Muscle layer of duodenum (tissue), 2 donors: ENCODE data around the gene DPH2.

Experiments
- H3K27ac ChIP-seq: one replicate; pipeline ENCODE4 v1.7.0; 2013; ENCODE audit warnings: mild to moderate bottlenecking, low read length
- H3K27me3 ChIP-seq: one replicate; pipeline ENCODE4 v1.7.0; 2013; ENCODE audit warnings: low read depth, mild to moderate bottlenecking, control low read depth, low read length
- H3K36me3 ChIP-seq, 2 donors: one replicate each; pipeline ENCODE4 v1.7.0; 2013; ENCODE audit warnings: low read length in 2 of 2, control low read depth in 1 of 2, mild to moderate bottlenecking in 1 of 2; ENCODE audit not compliant: insufficient read depth in 2 of 2, control insufficient read depth in 1 of 2
- H3K4me1 ChIP-seq, 2 donors: one replicate each; pipeline ENCODE4 v1.7.0; 2013; ENCODE audit warnings: low read length in 2 of 2, mild to moderate bottlenecking in 2 of 2, control low read depth in 1 of 2, moderate library complexity in 1 of 2; ENCODE audit not compliant: insufficient read depth in 2 of 2, control insufficient read depth in 1 of 2
- H3K4me3 ChIP-seq, 2 donors: one replicate each; pipeline ENCODE4 v1.7.0; 2013; ENCODE audit warnings: low read length in 2 of 2, low read depth in 1 of 2, mild to moderate bottlenecking in 1 of 2
- H3K9me3 ChIP-seq, 2 donors: one replicate each; pipeline ENCODE4 v1.7.0; 2013; ENCODE audit warnings: low read length in 2 of 2, control low read depth in 1 of 2, mild to moderate bottlenecking in 1 of 2; ENCODE audit not compliant: control insufficient read depth in 1 of 2
- donor health status: healthy.

Gene DPH2

GRCh38 chr1:43996733-43997115 lies 26.9 kb downstream of the DPH2 start:
- peaks cover 0 to 8% of the 10 kb centered on the region in 2 donors for H3K4me1 ChIP-seq
- peaks cover 0 to 5% of the 10 kb centered on the region in 2 donors for H3K36me3 ChIP-seq
- H3K9me3 ChIP-seq, result no peaks in the 10 kb centered on the region
- H3K4me3 ChIP-seq, result no peak overlapping the region
- no peaks in the 10 kb centered on the region for H3K27me3 ChIP-seq
- H3K27ac ChIP-seq, result no peak overlapping the region

DNA sequence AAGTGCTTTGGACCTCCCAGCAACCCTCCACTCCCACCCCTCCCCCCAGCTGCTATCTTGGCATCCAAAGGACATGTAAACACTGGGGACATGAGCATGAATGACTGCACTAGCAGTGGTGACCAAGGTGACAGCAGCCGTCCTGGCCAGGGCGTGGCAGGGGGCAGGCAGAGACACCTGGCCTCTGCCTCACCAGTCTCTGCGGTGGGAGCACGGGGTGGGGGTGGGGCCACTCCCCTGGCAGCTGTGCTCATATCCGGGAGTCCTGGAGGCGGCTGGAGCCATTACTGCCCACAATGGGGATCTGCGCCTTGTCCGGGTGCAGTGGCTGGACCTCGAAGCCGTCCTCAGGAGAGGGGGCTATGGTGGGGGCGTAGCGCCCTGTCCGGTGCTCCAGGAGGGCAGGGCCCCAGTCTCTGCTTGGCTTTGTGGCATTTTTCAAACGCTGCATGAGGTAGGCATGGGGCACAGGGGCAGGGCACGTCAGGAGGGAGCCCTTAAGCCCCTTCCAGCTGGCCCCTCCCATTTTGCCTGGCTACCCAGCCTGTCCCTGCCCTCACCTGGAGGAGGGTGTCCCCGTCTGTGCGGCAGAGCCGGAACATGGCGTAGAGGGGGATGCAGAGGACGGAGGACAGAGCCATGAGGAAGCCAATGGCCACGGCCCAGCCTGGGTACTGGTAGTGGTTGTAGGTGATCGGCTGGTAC lies 27.6 kb downstream of the DPH2 start:
- Histone ChIP-seq H3K27me3 (no peaks in the 10 kb centered on the region), H3K4me3 (no peak overlapping the region), H3K9me3 (no peaks in the 10 kb centered on the region), H3K4me1 (peaks cover 0 to 8% of the 10 kb centered on the region in 2 donors), H3K36me3 (peaks cover 0 to 10% of the 10 kb centered on the region in 2 donors), H3K27ac (no peak overlapping the region)

GRCh38 chr1:43998000-43998378 lies 28.2 kb downstream of the DPH2 start:
- peaks cover 0 to 13% of the 10 kb centered on the region in 2 donors for H3K36me3 ChIP-seq
- no peaks in the 10 kb centered on the region for H3K27me3 ChIP-seq
- H3K9me3 ChIP-seq, result no peaks in the 10 kb centered on the region
- no peak overlapping the region for H3K27ac ChIP-seq
- H3K4me3 ChIP-seq, result no peak overlapping the region
- peaks cover 0 to 8% of the 10 kb centered on the region in 2 donors for H3K4me1 ChIP-seq

- Histone ChIP-seq H3K27me3 (no peaks in the 10 kb centered on the region), H3K4me1 (peaks cover 0 to 8% of the 10 kb centered on the region in 2 donors), H3K36me3 (peaks cover 0 to 14% of the 10 kb centered on the region in 2 donors), H3K4me3 (no peak overlapping the region), H3K27ac (no peak overlapping the region), H3K9me3 (no peaks in the 10 kb centered on the region)
These were observed 29.6 kb downstream of the DPH2 start for GRCh38 chr1:43999455-43999854.

DNA sequence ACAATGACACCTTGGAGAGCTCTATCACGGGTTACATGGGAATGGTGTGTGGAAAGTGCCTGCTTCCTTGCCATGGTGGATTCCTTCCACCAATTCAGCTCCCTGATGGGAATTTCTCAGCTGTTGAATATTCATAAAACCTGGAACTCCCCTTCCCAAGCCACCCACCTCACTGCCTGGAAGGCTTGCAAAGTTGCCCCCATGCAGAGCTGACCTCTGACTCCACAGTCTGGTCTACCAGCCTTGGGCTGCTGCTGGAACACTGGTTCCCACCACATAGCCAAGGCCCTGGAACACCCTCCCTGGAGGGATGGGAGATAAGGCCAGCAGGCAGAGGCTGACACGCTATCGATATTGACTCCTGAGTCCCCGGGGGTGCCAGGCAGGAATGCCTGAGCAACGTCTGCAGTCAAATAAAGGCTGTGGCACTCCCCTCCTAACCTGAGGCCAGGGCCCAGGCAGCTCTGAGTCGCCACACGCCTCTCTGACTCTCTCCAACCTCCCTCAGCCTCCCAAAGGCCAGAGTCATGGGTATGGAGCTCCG lies 30.4 kb downstream of the DPH2 start:
- H3K4me3 ChIP-seq, result no peak overlapping the region
- peaks cover 0 to 14% of the 10 kb centered on the region in 2 donors for H3K36me3 ChIP-seq
- no peak overlapping the region for H3K27ac ChIP-seq
- no peaks in the 10 kb centered on the region for H3K9me3 ChIP-seq
- peaks cover 0 to 8% of the 10 kb centered on the region in 2 donors for H3K4me1 ChIP-seq
- no peaks in the 10 kb centered on the region for H3K27me3 ChIP-seq

DNA sequence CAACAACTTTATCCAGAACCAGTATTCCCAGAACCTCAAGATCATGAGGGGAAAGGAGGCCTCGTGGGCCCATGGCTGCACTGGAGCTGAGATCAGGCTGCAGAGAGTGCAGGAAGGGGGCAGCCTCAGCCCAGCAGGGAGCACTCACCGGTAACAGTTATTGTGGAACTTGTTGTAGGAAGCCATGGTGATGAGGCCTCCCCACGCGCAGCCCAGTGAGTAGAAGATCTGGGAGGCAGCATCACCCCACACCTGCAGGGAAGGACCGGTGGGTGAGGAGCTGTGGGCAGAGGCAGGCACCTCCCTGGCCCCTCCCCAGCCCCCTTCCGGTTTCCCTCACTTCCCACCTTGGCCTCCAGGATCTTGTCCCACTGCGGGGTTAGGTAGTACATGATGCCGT lies 32.4 kb downstream of the DPH2 start:
- H3K4me3 ChIP-seq, result no peak overlapping the region
- no peaks in the 10 kb centered on the region for H3K9me3 ChIP-seq
- H3K4me1 ChIP-seq, result peaks cover 0 to 1% of the 10 kb centered on the region in 2 donors
- no peak overlapping the region for H3K27ac ChIP-seq
- no peaks in the 10 kb centered on the region for H3K27me3 ChIP-seq
- H3K36me3 ChIP-seq, result peaks cover 0 to 14% of the 10 kb centered on the region in 2 donors

DNA sequence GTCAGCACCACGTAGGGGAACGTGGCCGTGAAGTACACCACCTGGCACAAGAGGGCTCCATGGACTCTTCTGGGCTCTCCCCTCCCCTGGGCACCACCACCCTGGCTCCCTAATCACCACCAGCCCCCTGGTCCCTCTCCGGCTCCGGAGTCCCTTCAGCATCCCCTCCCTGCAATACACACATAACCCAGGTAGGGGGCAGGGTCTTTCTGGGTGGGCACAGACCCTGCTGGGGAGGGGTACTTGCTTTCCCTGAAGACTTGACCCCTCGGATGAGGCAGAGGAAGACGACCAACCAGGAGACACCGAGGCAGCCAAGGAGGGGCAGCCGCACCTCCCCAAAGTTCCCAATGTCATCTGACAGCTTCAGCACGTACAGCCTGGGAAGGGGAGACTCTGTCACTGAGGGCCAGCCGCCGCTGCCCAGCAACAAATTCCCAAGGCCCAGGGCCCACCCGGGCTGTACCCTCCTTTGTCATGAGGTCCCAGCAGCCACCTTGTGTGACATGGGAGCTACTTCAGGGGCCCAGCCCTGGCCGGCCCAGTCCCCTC lies 32.9 kb downstream of the DPH2 start:
- no peaks in the 10 kb centered on the region for H3K27me3 ChIP-seq
- no peaks in the 10 kb centered on the region for H3K9me3 ChIP-seq
- H3K27ac ChIP-seq, result no peak overlapping the region
- H3K36me3 ChIP-seq, result peaks cover 0 to 14% of the 10 kb centered on the region in 2 donors
- no peak overlapping the region for H3K4me3 ChIP-seq
- H3K4me1 ChIP-seq, result no peaks in the 10 kb centered on the region

- Histone ChIP-seq H3K27me3 (no peaks in the 10 kb centered on the region), H3K27ac (no peak overlapping the region), H3K4me1 (no peaks in the 10 kb centered on the region)
These were observed 38.4 kb downstream of the DPH2 start for GRCh38 chr1:44008259-44008658.

GRCh38 chr1:44010935-44011471 lies 41.2 kb downstream of the DPH2 start:
- H3K36me3 ChIP-seq, result no peaks in the 10 kb centered on the region
- no peaks in the 10 kb centered on the region for H3K9me3 ChIP-seq
- no peaks in the 10 kb centered on the region for H3K27me3 ChIP-seq
- H3K27ac ChIP-seq, result no peak overlapping the region
- no peak overlapping the region for H3K4me3 ChIP-seq
- peaks cover 0 to 6% of the 10 kb centered on the region in 2 donors for H3K4me1 ChIP-seq

More at GRCh38 chr1:44008259-44008658, 38.4 kb downstream of the DPH2 start:
- H3K36me3 ChIP-seq, result no peaks in the 10 kb centered on the region
- H3K9me3 ChIP-seq, result no peaks in the 10 kb centered on the region
- no peak overlapping the region for H3K4me3 ChIP-seq

DNA sequence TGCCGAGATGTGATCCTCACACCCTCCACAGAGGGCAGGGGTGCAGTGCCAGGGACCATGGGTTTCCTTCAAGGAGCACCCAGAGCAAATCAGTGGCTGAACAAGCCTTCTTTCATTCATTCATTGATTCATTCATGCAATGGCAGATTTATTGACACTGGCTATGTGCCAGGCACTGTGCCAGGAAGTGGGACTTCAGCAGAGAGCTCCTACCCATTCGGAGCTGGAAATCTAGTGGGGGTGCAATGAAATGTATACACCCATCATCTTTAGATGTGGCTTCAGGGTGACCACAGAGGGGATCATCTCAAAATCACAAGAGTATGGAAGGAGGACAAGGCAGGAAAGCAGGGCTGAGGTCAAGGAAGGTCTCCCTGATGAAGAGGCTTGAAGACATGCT lies 42.6 kb downstream of the DPH2 start:
- Histone ChIP-seq H3K36me3 (no peaks in the 10 kb centered on the region), H3K27ac (no peak overlapping the region), H3K4me1 (peaks cover 0 to 6% of the 10 kb centered on the region in 2 donors), H3K4me3 (no peak overlapping the region), H3K27me3 (no peaks in the 10 kb centered on the region), H3K9me3 (no peaks in the 10 kb centered on the region)

DNA sequence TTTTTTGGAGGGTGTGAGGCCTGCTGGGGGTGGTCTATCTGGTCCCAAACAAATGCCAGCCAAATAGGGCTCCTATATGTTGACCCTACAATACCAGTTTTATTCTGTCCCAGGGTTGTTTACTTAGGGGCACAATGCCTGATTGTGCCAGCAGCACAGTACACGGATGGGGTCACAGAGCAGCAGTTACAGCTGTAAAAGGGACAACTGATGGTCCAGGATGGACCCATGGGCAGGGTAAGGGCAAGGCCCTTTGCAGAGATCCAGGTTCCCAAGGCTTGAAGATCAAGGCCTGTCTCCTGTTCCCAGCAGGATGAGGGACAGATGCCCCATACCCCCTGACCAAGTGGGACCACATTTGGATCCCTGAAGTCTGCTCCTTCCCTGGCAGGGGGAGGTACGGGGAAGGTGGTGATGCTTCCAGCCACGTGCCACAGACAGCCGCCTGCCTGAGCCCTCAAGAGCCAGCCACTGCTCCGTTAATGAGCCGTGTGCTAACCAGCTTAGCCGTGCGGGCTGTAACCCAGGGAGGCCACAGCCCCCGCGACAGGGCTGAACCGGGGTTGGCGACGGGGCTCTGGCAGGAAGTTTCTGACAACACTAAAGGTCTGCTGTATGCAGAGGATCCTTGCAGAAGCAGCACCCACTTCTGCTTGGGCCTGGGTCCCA lies 43.3 kb downstream of the DPH2 start:
- H3K4me1 ChIP-seq, result peaks cover 0 to 6% of the 10 kb centered on the region in 2 donors
- no peak overlapping the region for H3K4me3 ChIP-seq
- H3K36me3 ChIP-seq, result peaks cover 0 to 4% of the 10 kb centered on the region in 2 donors
- no peaks in the 10 kb centered on the region for H3K27me3 ChIP-seq
- no peak overlapping the region for H3K27ac ChIP-seq
- no peaks in the 10 kb centered on the region for H3K9me3 ChIP-seq
